Activated B cell treated with CpG ODN at 0.5 μM for 24 hours (primary cell): ENCODE data around the gene KRTAP21-2. TPM values are rescaled to one million over a fixed set of nuclear protein-coding genes. Genes with fewer than 3 reads are reported as not detected.

ENCODE experiments used
- ATAC-seq: fragments of 200-7000 bp; cut with Tn5 transposase; one replicate; pipeline ENCODE4 v1.10.0; 2021; ENCODE audit warnings: low read depth, mild to moderate bottlenecking, moderate library complexity
- CTCF ChIA-PET: fragments of 350-600 bp; sonication (Branson Sonifier 250); formaldehyde crosslinking; loops from one replicate; lab custom pipeline; 2021; ENCODE audit warnings: antibody characterized with exemption; lab: Charles Lee
- POLR2A ChIA-PET: fragments of 350-600 bp; sonication (Branson Sonifier 250); formaldehyde crosslinking; loops from one replicate; lab custom pipeline; 2021; ENCODE audit warnings: antibody characterized with exemption; lab: Charles Lee
- DNase-seq: peaks from one replicate; pipeline ENCODE4 v3.0.0; 2022
- H3K27ac Mint-ChIP-seq: one replicate; pipeline ENCODE4 v1.8.0; 2020; ENCODE audit warnings: mixed read lengths
- H3K27me3 Mint-ChIP-seq: one replicate; pipeline ENCODE4 v1.8.0; 2021; ENCODE audit warnings: mixed read lengths
- H3K36me3 Mint-ChIP-seq: one replicate; pipeline ENCODE4 v1.8.0; 2021; ENCODE audit warnings: low read depth, mixed read lengths
- H3K4me1 Mint-ChIP-seq: one replicate; pipeline ENCODE4 v1.8.0; 2021; ENCODE audit warnings: mixed read lengths
- H3K4me3 Mint-ChIP-seq: one replicate; pipeline ENCODE4 v1.8.0; 2020; ENCODE audit warnings: mild to moderate bottlenecking, mixed read lengths
- H3K9me3 Mint-ChIP-seq: one replicate; pipeline ENCODE4 v1.8.0; 2020; ENCODE audit warnings: mixed read lengths
- CTCF ChIP-seq: fragments of 200-600 bp; IDR thresholded peaks from one replicate; pipeline ENCODE4 v1.8.0; 2022; ENCODE audit warnings: antibody characterized with exemption, mild to moderate bottlenecking
- intact Hi-C: fragments of 100-400 bp; cut with micrococcal nuclease; formaldehyde crosslinking; loops from one replicate; pipeline ENCODE4 v1.15.1; 2024
- total RNA-seq: library from RNA; stranded (reverse); gene quantifications from 2 replicates; pipeline ENCODE4 v1.2.3, GENCODE V29; 2022

KRTAP21-2 gene
- total RNA-seq, 1 donor from 2014 or later, result not detected

GRCh38 chr21:30719401-30719800 lies 27.7 kb downstream of the KRTAP21-2 start:
- Mint-ChIP-seq H3K4me3 (no peak overlapping the region), H3K36me3 (no peaks in the 10 kb centered on the region), H3K27me3 (no peaks in the 10 kb centered on the region), H3K4me1 (no peaks in the 10 kb centered on the region), H3K9me3 (peaks cover 2% of the 10 kb centered on the region), H3K27ac (no peak overlapping the region)
- intact Hi-C loops, result no loop called here
- ChIA-PET CTCF (interaction anchor here (0.6 kb wide), 1 partner anchor 161 kb away, joined by 3 read pairs; no protein-coding TSS in a partner anchor), POLR2A (no interaction called here)
- TF ChIP-seq CTCF, result no peak
- no peak for ATAC-seq
- DNase-seq, result no peak

- Mint-ChIP-seq H3K27ac (no peak within 1 kb of the TSS), H3K4me3 (no peak within 1 kb of the TSS), H3K36me3 (no peaks in the 10 kb centered on the region), H3K4me1 (no peaks in the 10 kb centered on the region), H3K9me3 (peaks cover 2% of the 10 kb centered on the region), H3K27me3 (no peaks in the 10 kb centered on the region)
- CTCF ChIA-PET, result interaction anchor here (0.6 to 0.7 kb wide), 2 partner anchors 8 to 162 kb away, joined by 3 to 4 read pairs; no protein-coding TSS in a partner anchor
- DNase-seq (no peak), ATAC-seq (no peak)
- POLR2A ChIA-PET, result no interaction called here
- intact Hi-C loops, result no loop called here
- no peak for TF ChIP-seq CTCF
Measured at GRCh38 chr21:30718239-30718909, 28.7 kb downstream of the KRTAP21-2 start, which contains the start of gene KRTAP21-3. Gene KRTAP21-3 (minus strand): TSS chr21:30718777. CDS start chr21:30718759, 18 bp downstream.

GRCh38 chr21:30717105-30717504 lies 30.0 kb downstream of the KRTAP21-2 start:
- POLR2A ChIA-PET, result no interaction called here
- CTCF ChIA-PET, result no interaction called here
- ATAC-seq (no peak), DNase-seq (no peak)
- H3K36me3 Mint-ChIP-seq, result no peaks in the 10 kb centered on the region
- H3K27ac Mint-ChIP-seq, result no peak overlapping the region
- no peak overlapping the region for H3K4me3 Mint-ChIP-seq
- peaks cover 2% of the 10 kb centered on the region for H3K9me3 Mint-ChIP-seq
- H3K4me1 Mint-ChIP-seq, result no peaks in the 10 kb centered on the region
- no peak for TF ChIP-seq CTCF
- H3K27me3 Mint-ChIP-seq, result no peaks in the 10 kb centered on the region
- intact Hi-C loops, result no loop called here

- TF ChIP-seq CTCF, result no peak
- H3K27me3 Mint-ChIP-seq, result no peaks in the 10 kb centered on the region
- no peak overlapping the region for H3K4me3 Mint-ChIP-seq
- intact Hi-C loops, result no loop called here
- no peaks in the 10 kb centered on the region for H3K36me3 Mint-ChIP-seq
- peaks cover 2% of the 10 kb centered on the region for H3K9me3 Mint-ChIP-seq
- ATAC-seq (no peak), DNase-seq (no peak)
- POLR2A ChIA-PET, result no interaction called here
- CTCF ChIA-PET, result no interaction called here
- H3K27ac Mint-ChIP-seq, result no peak overlapping the region
- no peaks in the 10 kb centered on the region for H3K4me1 Mint-ChIP-seq
Measured at GRCh38 chr21:30714946-30715345, 32.1 kb downstream of the KRTAP21-2 start.

- H3K27ac Mint-ChIP-seq, result no peak overlapping the region
- H3K4me3 Mint-ChIP-seq, result no peak overlapping the region
- TF ChIP-seq CTCF, result no peak
- intact Hi-C loops, result no loop called here
- ChIA-PET CTCF (no interaction called here), POLR2A (no interaction called here)
- ATAC-seq (no peak), DNase-seq (no peak)
- H3K36me3 Mint-ChIP-seq, result no peaks in the 10 kb centered on the region
- H3K27me3 Mint-ChIP-seq, result no peaks in the 10 kb centered on the region
- H3K9me3 Mint-ChIP-seq, result peaks cover 2% of the 10 kb centered on the region
- H3K4me1 Mint-ChIP-seq, result no peaks in the 10 kb centered on the region
Measured at GRCh38 chr21:30714456-30714855, 32.6 kb downstream of the KRTAP21-2 start.
